TTC549 (cell line): ENCODE data around the gene RFFL.

Experiments
- FAIRE-seq: peaks from 2 replicates; lab custom pipeline; 2012; peaks lifted over from hg19 to GRCh38; lab: Jason Lieb, UNC

RFFL gene

GRCh38 chr17:34961093-34961911 lies 102.2 kb downstream of the RFFL start, which contains the start of the genes CCT6B and ZNF830:
CCT6B (minus strand) TSS chr17:34961460; CDS start chr17:34961393, 67 bp downstream.
ZNF830 (plus strand) TSS chr17:34961540; CDS start chr17:34961567, 27 bp downstream.
- FAIRE-seq = no peak

GRCh38 chr17:34958438-34958837 lies 105.1 kb downstream of the RFFL start:
- no peak for FAIRE-seq
